ENCODE results near the gene UBAP2L.

GRCh38 chr1:154272999-154273563, 52.3 kb downstream of the UBAP2L start:
- TF ChIP-seq BHLHE40 (IDR thresholded peaks at IDR 0.05; ENCODE audit: borderline replicate concordance in 1 of 2, low read depth in 2 of 2, low read length in 1 of 2), result no peak
- TF ChIP-seq CTCF (IDR thresholded peaks at IDR 0.05 in 2 of 3, conservative IDR thresholded peaks at IDR 0.05 in 1 of 3; ENCODE audit: control insufficient read depth in 2 of 3, extremely low read depth in 1 of 3, insufficient read depth in 1 of 3, low read depth in 3 of 3, low read length in 3 of 3), result no peak
- no peak for TF ChIP-seq YBX1 (IDR thresholded peaks at IDR 0.05)
- TF ChIP-seq POLR2AphosphoS5 (IDR thresholded peaks at IDR 0.05; ENCODE audit: low read length), result no peak
- TF ChIP-seq YY1 (IDR thresholded peaks at IDR 0.05; ENCODE audit: low read depth, low read length), result no peak
- TF ChIP-seq MAX (IDR thresholded peaks at IDR 0.05; ENCODE audit: low read depth, low read length), result no peak
- TF ChIP-seq REST (IDR thresholded peaks at IDR 0.05; ENCODE audit: low read depth, low read length), result no peak
- no peak for TF ChIP-seq RFX5 (IDR thresholded peaks at IDR 0.05; ENCODE audit: low read depth, low read length)
- TF ChIP-seq NFYB (IDR thresholded peaks at IDR 0.05; ENCODE audit: insufficient read depth, low read depth, low read length), result no peak
- no peak for TF ChIP-seq FOXK2 (IDR thresholded peaks at IDR 0.05)
- no peak for TF ChIP-seq ZBTB33 (IDR thresholded peaks at IDR 0.05)
- TF ChIP-seq MXI1 (IDR thresholded peaks at IDR 0.05; ENCODE audit: low read depth, low read length), result no peak
